Measurements from ENCODE around the gene GIMAP1.

DNA sequence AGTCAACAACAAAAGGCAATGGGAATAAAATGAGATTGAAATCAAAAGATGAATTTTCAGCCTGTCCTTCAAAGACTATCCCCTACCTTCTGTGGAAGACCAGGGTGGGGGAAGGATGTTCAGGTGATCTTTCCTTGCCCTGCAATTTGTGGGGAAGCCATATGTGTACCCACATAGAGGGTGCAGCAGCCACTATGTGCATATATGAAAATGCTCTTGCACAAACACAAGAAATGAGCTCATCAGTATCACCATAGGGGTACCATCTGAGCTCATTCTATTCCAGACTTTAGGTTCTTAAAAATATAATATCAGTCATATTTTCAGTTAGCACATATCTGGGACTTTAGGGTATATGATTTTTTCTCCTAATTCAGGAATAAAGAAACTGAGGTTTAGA is 38.5 kb downstream of the GIMAP1 start:
- no peak for TF ChIP-seq NFE2L1 (CRISPR knock-in tag; IDR thresholded peaks at IDR 0.05)
- TF ChIP-seq, protein P1, sequence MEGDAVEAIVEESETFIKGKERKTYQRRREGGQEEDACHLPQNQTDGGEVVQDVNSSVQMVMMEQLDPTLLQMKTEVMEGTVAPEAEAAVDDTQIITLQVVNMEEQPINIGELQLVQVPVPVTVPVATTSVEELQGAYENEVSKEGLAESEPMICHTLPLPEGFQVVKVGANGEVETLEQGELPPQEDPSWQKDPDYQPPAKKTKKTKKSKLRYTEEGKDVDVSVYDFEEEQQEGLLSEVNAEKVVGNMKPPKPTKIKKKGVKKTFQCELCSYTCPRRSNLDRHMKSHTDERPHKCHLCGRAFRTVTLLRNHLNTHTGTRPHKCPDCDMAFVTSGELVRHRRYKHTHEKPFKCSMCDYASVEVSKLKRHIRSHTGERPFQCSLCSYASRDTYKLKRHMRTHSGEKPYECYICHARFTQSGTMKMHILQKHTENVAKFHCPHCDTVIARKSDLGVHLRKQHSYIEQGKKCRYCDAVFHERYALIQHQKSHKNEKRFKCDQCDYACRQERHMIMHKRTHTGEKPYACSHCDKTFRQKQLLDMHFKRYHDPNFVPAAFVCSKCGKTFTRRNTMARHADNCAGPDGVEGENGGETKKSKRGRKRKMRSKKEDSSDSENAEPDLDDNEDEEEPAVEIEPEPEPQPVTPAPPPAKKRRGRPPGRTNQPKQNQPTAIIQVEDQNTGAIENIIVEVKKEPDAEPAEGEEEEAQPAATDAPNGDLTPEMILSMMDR (IDR thresholded peaks at IDR 0.05), result no peak
- TF ChIP-seq, protein P2, sequence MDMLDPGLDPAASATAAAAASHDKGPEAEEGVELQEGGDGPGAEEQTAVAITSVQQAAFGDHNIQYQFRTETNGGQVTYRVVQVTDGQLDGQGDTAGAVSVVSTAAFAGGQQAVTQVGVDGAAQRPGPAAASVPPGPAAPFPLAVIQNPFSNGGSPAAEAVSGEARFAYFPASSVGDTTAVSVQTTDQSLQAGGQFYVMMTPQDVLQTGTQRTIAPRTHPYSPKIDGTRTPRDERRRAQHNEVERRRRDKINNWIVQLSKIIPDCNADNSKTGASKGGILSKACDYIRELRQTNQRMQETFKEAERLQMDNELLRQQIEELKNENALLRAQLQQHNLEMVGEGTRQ (CRISPR knock-in tag; IDR thresholded peaks at IDR 0.05), result no peak
- TF ChIP-seq, protein P3, sequence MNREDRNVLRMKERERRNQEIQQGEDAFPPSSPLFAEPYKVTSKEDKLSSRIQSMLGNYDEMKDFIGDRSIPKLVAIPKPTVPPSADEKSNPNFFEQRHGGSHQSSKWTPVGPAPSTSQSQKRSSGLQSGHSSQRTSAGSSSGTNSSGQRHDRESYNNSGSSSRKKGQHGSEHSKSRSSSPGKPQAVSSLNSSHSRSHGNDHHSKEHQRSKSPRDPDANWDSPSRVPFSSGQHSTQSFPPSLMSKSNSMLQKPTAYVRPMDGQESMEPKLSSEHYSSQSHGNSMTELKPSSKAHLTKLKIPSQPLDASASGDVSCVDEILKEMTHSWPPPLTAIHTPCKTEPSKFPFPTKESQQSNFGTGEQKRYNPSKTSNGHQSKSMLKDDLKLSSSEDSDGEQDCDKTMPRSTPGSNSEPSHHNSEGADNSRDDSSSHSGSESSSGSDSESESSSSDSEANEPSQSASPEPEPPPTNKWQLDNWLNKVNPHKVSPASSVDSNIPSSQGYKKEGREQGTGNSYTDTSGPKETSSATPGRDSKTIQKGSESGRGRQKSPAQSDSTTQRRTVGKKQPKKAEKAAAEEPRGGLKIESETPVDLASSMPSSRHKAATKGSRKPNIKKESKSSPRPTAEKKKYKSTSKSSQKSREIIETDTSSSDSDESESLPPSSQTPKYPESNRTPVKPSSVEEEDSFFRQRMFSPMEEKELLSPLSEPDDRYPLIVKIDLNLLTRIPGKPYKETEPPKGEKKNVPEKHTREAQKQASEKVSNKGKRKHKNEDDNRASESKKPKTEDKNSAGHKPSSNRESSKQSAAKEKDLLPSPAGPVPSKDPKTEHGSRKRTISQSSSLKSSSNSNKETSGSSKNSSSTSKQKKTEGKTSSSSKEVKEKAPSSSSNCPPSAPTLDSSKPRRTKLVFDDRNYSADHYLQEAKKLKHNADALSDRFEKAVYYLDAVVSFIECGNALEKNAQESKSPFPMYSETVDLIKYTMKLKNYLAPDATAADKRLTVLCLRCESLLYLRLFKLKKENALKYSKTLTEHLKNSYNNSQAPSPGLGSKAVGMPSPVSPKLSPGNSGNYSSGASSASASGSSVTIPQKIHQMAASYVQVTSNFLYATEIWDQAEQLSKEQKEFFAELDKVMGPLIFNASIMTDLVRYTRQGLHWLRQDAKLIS (CRISPR knock-in tag; IDR thresholded peaks at IDR 0.05; ENCODE audit: borderline replicate concordance), result no peak
- no peak for TF ChIP-seq MYBL2 (CRISPR knock-in tag; IDR thresholded peaks at IDR 0.05)
- TF ChIP-seq MXD4 (CRISPR knock-in tag; IDR thresholded peaks at IDR 0.05; ENCODE audit: borderline replicate concordance), result no peak
- TF ChIP-seq NR2C2 (CRISPR knock-in tag; IDR thresholded peaks at IDR 0.05), result no peak
- no peak for TF ChIP-seq NR1H2 (CRISPR knock-in tag; IDR thresholded peaks at IDR 0.05)
- no peak for TF ChIP-seq ATF1 (CRISPR knock-in tag; IDR thresholded peaks at IDR 0.05)
- no peak for TF ChIP-seq ZNF423 (CRISPR knock-in tag; IDR thresholded peaks at IDR 0.05)

Data from WTC11 (cell line).